Panc1 (cell line): ENCODE measurements around the gene CENPE.

Experiments
- CTCF ChIP-seq: fragments of 450-650 bp; IDR thresholded peaks from 2 replicates; pipeline ENCODE4 v1.5.1; 2017; ENCODE audit warnings: mild to moderate bottlenecking
- POLR2AphosphoS5 ChIP-seq: IDR thresholded peaks from 2 replicates; pipeline ENCODE4 v1.6.1; 2012; ENCODE audit warnings: mild to moderate bottlenecking, low read depth, low read length, moderate library complexity

DNA sequence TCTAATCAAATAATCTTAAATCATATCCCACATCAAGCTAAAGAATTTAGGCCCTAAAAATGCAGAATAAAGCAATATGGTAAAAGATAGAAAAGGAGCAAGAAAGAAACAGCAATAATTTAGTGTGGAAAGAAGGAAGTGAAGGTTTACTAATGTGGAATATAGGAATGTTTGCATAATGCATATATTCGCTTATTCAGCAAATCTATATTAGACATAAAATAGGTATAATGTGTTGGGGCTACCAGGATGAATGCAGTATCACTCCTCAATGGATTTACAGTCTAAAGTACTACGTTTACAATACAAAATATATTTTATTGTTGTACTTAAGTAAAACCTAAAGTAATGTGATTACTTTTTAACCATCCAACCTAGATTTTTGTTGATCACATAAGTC, 4.7 kb downstream of the CENPE start:
- TF ChIP-seq POLR2AphosphoS5 (no peak), CTCF (no peak)
